ENCODE results near the gene OR4F15. TPM values are rescaled to one million over a fixed set of nuclear protein-coding genes. Genes with fewer than 3 reads are reported as not detected.

Gene OR4F15
- total RNA-seq, 2 experiments from 2014 or later = not detected

- Histone ChIP-seq H3K27ac (ENCODE audit: low read depth in 1 of 2, low read length in 2 of 2) (no peak overlapping the region), H3K27me3 (ENCODE audit: control insufficient read depth in 1 of 2, insufficient read depth in 2 of 2, low read length in 2 of 2) (peaks cover 3 to 4% of the 10 kb centered on the region in 2 experiments), H3K4me3 (ENCODE audit: low read length) (no peak overlapping the region), H3K9me3 (ENCODE audit: control insufficient read depth in 1 of 2, insufficient read depth in 1 of 2, low read length in 2 of 2) (no peaks in the 10 kb centered on the region), H3K4me1 (ENCODE audit: insufficient read depth, low read length) (no peaks in the 10 kb centered on the region), H3K36me3 (ENCODE audit: insufficient read depth, low read length) (no peaks in the 10 kb centered on the region)
- ATAC-seq (ENCODE audit: poor library complexity) (no peak), DNase-seq (no peak)
- ChIA-PET CTCF (no interaction called here), POLR2A (no interaction called here)
- no peaks in the 10 kb centered on the region for H3K36me3 Mint-ChIP-seq (ENCODE audit: low read depth)
- intact Hi-C loops (cut with DNase I, micrococcal nuclease) = no loop called here
- no peaks in the 10 kb centered on the region for H3K9me3 Mint-ChIP-seq
- H3K27ac Mint-ChIP-seq = no peak overlapping the region
- no peak overlapping the region for H3K4me3 Mint-ChIP-seq
- no peak for TF ChIP-seq CTCF (IDR thresholded peaks at IDR 0.05)
- H3K4me1 Mint-ChIP-seq (ENCODE audit: low read depth) = no peaks in the 10 kb centered on the region
- peaks cover 42% of the 10 kb centered on the region for H3K27me3 Mint-ChIP-seq
Observed at GRCh38 chr15:101804941-101805340, 7.1 kb upstream of the OR4F15 start.

DNA sequence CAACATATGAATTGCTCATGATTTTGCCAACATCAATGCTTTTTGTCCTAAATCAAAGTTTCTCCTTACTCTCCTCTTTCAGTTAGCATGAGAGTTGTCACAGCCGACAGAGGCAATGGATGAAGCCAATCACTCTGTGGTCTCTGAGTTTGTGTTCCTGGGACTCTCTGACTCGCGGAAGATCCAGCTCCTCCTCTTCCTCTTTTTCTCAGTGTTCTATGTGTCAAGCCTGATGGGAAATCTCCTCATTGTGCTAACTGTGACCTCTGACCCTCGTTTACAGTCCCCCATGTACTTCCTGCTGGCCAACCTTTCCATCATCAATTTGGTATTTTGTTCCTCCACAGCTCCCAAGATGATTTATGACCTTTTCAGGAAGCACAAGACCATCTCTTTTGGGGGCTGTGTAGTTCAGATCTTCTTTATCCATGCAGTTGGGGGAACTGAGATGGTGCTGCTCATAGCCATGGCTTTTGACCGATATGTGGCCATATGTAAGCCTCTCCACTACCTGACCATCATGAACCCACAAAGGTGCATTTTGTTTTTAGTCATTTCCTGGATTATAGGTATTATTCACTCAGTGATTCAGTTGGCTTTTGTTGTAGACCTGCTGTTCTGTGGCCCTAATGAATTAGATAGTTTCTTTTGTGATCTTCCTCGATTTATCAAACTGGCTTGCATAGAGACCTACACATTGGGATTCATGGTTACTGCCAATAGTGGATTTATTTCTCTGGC is 6.2 kb upstream of the OR4F15 start:
- peaks cover 49% of the 10 kb centered on the region for H3K27me3 Mint-ChIP-seq
- H3K4me1 ChIP-seq (ENCODE audit: insufficient read depth, low read length) = no peaks in the 10 kb centered on the region
- H3K9me3 ChIP-seq (ENCODE audit: control insufficient read depth in 1 of 2, insufficient read depth in 1 of 2, low read length in 2 of 2) = no peaks in the 10 kb centered on the region
- no peak overlapping the region for H3K4me3 Mint-ChIP-seq
- H3K9me3 Mint-ChIP-seq = no peaks in the 10 kb centered on the region
- no peak for ATAC-seq (ENCODE audit: poor library complexity)
- no peak overlapping the region for H3K27ac ChIP-seq (ENCODE audit: low read depth in 1 of 2, low read length in 2 of 2)
- POLR2A ChIA-PET = no interaction called here
- intact Hi-C loops (cut with DNase I, micrococcal nuclease) = no loop called here
- H3K27ac Mint-ChIP-seq = no peak overlapping the region
- peaks cover 4 to 9% of the 10 kb centered on the region in 2 experiments for H3K27me3 ChIP-seq (ENCODE audit: control insufficient read depth in 1 of 2, insufficient read depth in 2 of 2, low read length in 2 of 2)
- no peak for DNase-seq
- no peak overlapping the region for H3K4me3 ChIP-seq (ENCODE audit: low read length)
- H3K36me3 Mint-ChIP-seq (ENCODE audit: low read depth) = no peaks in the 10 kb centered on the region
- no peaks in the 10 kb centered on the region for H3K4me1 Mint-ChIP-seq (ENCODE audit: low read depth)
- TF ChIP-seq CTCF (IDR thresholded peaks at IDR 0.05) = no peak
- no peaks in the 10 kb centered on the region for H3K36me3 ChIP-seq (ENCODE audit: insufficient read depth, low read length)
- CTCF ChIA-PET = no interaction called here

- no peaks in the 10 kb centered on the region for H3K4me1 ChIP-seq (ENCODE audit: insufficient read depth, low read length)
- intact Hi-C loops (cut with DNase I, micrococcal nuclease) = no loop called here
- H3K9me3 ChIP-seq (ENCODE audit: control insufficient read depth in 1 of 2, insufficient read depth in 1 of 2, low read length in 2 of 2) = no peaks in the 10 kb centered on the region
- no peak overlapping the region for H3K27ac ChIP-seq (ENCODE audit: low read depth in 1 of 2, low read length in 2 of 2)
- no peaks in the 10 kb centered on the region for H3K36me3 Mint-ChIP-seq (ENCODE audit: low read depth)
- no peak overlapping the region for H3K4me3 ChIP-seq (ENCODE audit: low read length)
- TF ChIP-seq CTCF (IDR thresholded peaks at IDR 0.05) = no peak
- H3K4me1 Mint-ChIP-seq (ENCODE audit: low read depth) = no peaks in the 10 kb centered on the region
- no peaks in the 10 kb centered on the region for H3K9me3 Mint-ChIP-seq
- no peaks in the 10 kb centered on the region for H3K36me3 ChIP-seq (ENCODE audit: insufficient read depth, low read length)
- H3K27me3 Mint-ChIP-seq = peaks cover 61% of the 10 kb centered on the region
- ATAC-seq (ENCODE audit: poor library complexity) = no peak
- H3K27me3 ChIP-seq (ENCODE audit: control insufficient read depth in 1 of 2, insufficient read depth in 2 of 2, low read length in 2 of 2) = peaks cover 4 to 21% of the 10 kb centered on the region in 2 experiments
- ChIA-PET POLR2A (no interaction called here), CTCF (no interaction called here)
- no peak for DNase-seq
- no peak overlapping the region for H3K27ac Mint-ChIP-seq
- H3K4me3 Mint-ChIP-seq = no peak overlapping the region
Observed at GRCh38 chr15:101807345-101807945, 4.6 kb upstream of the OR4F15 start.
